HG03342 (cell line): Measurements from ENCODE around the gene DDX24.

ENCODE experiments used
- ATAC-seq: cut with Tn5 transposase; IDR thresholded peaks from one replicate; pipeline ENCODE4 v1.9.1; 2021; ENCODE audit warnings: mild to moderate bottlenecking, moderate library complexity; ENCODE audit not compliant: unreplicated experiment

The DDX24 gene

DNA sequence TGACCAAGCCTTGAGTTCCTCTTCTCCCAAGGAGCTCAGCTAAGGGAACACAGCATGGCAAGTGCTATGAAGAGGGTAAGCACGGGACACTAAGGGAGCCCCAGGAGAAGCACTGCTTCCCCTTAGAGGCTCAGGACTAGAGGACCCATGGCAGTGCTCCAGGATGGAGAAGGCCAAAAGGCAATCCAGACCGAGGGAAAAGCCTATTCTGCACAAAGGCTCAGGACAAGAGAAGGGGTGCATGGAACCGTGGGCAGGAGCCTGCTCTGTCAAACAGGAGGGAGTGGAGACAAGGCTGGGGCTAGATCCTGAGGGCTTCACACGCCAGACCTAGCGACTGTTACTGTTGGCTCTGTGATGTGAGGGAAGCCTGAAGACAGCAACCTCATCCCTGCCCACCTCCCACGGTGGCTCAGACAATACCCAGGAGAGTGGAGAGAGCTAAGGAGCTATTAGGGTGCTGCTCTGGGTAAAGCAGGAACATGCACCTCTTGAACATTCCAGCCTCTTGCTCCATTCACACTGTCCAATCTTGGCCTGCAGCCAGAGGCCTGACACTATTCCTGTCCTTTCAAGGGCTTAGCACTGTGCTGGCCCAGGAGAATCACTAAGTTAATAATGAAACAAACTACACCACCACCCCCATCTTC lies 30.6 kb downstream of the DDX24 start:
- no peak for ATAC-seq

- no peak for ATAC-seq
Measured at GRCh38 chr14:94049625-94050023, 31.4 kb downstream of the DDX24 start.

- no peak for ATAC-seq
Measured at GRCh38 chr14:94048691-94049624, 32.0 kb downstream of the DDX24 start.

DNA sequence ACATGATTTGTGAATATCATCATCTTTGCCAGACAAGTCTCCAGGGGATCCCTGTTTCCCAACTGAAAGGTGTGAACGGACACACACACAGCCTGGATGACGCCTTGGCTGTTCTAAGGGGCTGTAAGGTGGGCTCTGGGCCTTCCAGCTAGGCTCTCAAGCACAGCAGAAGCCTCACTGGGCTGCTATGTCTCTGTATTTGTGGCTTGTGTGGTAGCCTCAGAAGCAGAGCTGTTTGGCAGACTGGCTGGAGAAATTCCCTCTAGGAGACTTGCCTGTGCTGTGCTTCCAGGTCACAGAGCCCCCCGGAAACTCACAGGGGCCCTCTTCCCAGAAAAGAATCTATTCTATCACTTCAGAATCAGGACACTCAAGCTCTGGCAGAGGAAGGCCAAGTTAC lies 33.4 kb downstream of the DDX24 start:
- no peak for ATAC-seq

DNA sequence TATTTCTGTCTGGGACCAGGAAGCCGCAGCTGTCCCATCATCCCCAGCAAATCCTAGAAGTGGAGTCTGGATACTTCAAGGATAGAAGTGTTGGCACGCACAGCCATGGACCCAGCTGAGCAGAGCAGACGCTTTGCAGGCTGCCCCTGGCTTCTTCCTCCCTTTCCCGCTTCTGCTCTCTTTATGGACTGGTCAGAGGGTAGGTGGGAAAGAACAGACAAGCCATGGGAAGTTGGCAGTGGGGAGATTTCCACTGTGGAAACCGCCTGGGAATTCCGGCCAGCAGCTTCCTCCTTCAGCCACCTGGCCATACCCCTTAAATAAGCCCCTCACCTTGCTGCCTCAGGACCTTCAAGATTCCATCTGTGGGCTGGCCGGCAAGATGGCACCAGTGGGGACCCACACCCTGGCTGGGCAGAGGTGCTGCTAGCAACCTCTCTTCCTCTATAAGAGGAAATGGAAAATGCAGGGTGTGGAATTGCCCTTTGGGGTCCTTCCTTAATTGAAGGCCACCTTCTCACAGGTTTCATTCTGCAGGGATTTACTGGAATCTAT lies 34.2 kb downstream of the DDX24 start:
- no peak for ATAC-seq

DNA sequence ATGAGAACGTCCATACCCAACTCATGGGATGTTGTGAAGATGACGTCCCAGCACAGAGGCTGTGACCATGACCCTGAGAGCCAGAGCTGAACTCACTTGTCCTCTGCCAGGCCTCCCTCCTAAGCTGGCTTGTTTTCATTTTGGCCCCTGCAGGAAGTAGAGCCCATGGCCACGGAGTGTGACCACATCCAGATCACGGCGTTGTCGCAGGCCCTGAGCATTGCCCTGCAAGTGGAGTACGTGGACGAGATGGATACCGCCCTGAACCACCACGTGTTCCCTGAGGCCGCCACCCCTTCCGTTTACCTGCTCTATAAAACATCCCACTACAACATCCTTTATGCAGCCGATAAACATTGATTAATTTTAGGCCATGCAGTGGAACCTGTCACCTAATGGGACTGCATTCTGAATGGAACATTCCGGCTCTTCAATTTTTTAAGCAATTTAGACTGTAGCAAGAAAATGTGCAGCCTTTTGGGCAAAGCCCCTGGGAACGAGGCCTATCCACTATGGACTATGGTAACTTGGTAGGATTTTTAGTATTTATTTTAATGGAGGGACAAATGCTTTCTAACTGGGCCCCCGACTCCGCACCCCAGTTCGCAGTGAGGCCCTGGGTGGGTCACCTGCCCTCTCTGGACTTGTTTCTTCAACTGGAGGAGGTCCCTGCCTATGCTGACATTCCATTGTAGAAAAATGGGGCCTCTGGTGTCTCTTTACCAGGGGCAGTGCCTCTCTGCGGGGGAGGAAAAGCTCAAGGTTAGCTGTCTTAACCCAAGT lies 35.2 kb downstream of the DDX24 start:
- ATAC-seq: no peak

GRCh38 chr14:94045101-94045500 lies 35.9 kb downstream of the DDX24 start:
- no peak for ATAC-seq

GRCh38 chr14:94044476-94045091 lies 36.4 kb downstream of the DDX24 start:
- no peak for ATAC-seq

DNA sequence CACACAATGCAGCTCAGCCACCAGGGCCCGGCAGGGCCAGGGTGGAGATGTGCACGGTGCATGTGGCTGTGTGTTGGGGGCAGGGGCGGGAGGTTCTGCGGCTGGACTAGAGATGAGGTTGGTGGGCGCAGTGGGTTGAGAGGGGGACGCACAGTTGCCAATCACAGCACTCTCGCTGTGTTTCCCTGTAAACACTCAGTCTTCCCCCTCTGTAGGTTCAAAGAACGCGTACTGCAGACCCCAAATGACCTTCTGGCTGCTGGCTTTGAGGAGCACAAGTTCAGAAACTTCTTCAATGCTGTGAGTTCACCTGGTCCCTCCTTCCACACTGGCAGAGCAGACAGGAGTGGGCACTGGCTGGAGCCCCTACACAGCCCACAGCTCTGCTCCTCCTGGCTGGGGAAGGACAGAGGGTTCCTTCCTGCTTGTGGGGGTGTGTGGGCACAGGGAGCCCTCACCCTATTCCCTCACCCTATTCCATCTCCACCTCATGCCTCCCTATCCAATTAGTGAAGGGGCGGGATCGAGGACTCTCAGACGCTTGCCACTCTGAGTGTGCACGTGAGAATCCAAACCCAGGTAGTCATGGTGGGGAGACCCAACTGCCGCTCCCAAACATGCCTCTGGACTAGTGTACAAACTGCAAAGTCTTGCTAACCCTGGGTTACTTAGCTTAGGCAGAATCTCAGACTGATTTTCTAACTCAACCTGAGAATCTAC lies 37.1 kb downstream of the DDX24 start:
- ATAC-seq: no peak

GRCh38 chr14:94043111-94043755 lies 37.8 kb downstream of the DDX24 start:
- no peak for ATAC-seq

DNA sequence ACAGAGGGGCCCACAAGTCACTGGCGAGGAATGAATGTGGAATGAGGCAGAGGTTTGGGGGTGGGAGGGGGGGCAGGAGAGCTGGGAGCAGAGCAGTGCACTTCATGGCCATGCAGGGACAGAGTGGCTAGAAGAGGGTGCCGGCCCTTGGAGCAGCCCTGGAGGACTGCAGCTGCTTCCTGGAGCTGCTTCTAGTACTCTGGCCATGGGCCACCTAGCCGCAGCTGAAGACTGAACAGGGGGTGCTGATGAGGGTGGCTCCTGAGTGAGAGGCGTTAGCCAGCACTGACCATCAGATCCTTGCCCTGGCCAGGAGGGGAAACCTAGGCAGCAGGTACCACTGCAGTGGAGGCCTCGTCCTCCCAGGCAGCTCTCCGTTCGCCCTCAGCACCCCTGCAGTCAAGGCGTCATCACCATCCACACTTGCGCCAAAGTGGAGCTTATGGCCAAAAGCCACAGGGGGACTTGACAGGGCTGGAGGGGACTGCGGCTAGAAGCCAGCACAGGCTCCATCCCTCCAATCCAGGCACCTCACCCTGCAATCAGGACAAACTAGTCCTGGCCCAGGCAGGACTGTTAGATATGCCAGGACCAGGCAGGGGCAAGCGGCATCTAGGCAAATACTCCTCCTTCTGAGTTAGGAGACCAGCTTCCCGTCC lies 38.4 kb downstream of the DDX24 start:
- no peak for ATAC-seq

DNA sequence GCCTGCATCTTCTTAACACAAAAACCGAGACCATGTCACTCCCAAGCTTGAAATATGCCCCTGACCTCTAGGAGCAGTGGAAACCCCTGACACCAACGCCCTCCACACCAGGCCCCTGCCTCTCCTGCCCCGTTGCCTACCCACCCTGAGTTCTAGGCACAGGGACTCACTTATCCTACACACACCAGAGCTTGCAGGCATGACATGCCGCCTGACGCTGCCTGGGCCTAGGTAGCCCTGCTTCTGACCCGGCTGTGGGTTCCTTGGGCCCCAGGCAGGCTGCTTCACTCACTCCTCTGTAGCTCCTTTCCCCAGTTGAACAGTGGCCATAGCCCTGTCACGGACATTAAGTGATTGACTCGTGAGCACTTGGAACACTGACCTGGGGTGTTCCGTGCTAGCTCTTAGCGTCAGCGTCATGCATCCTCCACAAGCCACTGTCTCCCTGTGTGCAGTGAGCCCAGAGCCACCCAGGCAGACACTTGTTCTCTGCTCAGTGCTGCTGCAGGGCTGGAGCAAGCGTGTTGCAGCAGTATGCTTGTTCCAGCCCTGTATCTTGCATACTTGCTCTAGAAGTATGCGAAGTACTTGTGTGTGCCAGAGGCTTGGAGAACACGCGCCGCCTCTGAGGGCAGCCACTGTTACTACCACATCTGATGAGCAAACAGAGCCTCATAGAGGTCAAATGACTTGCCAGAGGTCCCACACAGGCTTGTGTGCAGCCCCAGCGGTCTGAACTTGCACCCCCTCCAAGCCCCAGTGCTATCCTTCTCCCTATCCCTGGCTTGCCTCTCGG lies 39.3 kb downstream of the DDX24 start:
- no peak for ATAC-seq

- no peak for ATAC-seq
Measured at GRCh38 chr14:94040796-94041195, 40.2 kb downstream of the DDX24 start.

DNA sequence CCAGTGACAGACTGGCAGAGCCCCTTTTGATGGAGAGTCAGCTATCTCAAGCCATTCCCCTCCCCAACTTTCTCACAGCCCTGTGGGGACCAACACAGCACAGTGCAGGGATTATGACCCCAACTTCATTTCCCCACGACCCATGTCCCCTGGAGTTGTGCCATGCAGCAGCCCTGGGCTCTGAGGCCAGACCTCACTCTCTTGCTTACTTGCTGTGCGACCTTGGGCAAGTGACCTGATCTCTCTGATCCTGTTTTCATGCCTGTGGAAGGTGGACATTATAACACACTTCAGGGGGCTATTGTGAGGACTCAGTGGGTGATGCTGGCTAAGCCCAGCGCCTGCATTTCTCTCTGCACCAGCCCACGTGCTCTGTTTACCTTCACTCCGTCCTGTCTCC lies 40.8 kb downstream of the DDX24 start:
- no peak for ATAC-seq

DNA sequence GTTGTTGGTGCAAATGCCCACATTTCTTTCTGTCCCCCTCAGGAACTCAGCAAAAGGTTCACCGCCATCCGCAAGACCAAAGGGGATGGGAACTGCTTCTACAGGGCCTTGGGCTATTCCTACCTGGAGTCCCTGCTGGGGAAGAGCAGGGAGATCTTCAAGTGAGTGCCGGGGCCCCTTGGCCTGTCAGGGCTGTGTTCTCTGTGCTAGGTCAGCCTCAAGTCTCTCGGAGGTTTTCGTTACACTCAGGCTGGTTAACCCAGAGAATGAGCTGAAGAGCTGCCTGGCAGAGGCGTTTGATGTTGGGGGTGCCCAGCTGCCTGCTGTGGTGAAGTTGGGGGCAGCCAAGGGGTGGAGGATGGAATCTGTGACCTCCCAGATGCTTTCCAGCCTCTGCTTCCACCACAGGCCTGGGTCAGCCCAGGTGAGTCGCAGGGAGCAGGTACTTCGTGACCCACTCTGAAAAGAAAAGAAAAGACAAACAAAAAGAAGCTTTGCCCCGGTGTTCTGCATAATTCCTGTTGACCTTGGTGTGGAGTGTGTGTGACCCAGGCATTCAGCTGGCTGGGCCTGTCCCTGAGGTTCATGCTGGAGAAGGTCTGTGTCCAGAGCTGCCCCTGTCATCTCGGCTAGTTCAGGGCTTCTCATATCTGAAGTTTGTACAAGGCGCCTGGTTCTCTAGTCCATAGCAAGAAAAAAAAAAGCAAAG lies 41.9 kb downstream of the DDX24 start:
- no peak for ATAC-seq

GRCh38 chr14:94038510-94038909 lies 42.5 kb downstream of the DDX24 start:
- ATAC-seq: no peak

DNA sequence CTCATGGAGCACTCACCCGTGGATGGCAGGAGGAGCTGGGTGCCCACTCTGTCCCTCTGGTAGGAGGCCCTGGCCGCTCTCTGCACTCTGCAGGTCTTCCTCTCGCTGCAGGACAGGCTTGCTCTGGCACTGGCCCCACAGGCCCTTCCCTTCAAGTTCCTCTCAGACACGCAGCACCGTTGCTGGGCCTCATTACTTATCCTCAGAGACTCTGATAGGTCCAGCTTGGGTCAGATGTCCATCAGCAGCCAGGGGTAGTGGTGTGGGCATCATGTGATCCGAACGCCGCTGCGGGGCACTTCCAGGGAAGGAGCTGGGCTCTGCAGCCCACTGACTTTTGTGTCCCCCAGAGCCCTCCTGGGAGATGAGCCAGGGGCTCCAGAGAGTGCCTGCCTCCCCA lies 43.0 kb downstream of the DDX24 start:
- no peak for ATAC-seq
